ENCODE results near the gene VPS41. TPM values are rescaled to one million over a fixed set of nuclear protein-coding genes. Genes with fewer than 3 reads are reported as not detected.
A peak's percentile ranks its signal among the peaks of the same experiment; 100 is the strongest.
"Not testable (repeated sequence)": the region's sequence is repeated elsewhere in the genome, so short reads cannot be mapped to it uniquely, and the experiment has no call there.

Gene VPS41
- total and polyA plus RNA-seq, 4 donors = 9.2 to 24.1 (median 16.1) TPM

DNA sequence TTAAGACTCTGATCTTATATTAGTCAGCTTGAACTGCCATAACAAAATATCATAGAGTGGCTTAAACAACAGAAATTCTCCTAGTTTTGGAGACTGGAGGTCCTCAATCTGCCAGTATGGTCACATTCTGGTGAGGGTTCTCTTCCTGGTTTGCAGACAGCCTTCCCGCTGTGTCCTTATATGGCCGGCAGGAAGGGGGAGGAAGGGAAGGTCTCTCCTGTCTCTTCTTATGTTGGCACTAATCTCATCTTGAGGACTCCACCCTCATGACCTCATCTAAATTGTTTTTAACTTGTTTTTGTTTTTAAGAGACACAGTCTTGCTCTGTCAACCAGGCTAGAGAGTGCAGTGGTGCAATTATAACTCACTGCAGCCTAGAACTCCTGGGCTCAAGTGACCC lies 53.1 kb downstream of the VPS41 start (continued):
- TF ChIP-seq, protein P1, sequence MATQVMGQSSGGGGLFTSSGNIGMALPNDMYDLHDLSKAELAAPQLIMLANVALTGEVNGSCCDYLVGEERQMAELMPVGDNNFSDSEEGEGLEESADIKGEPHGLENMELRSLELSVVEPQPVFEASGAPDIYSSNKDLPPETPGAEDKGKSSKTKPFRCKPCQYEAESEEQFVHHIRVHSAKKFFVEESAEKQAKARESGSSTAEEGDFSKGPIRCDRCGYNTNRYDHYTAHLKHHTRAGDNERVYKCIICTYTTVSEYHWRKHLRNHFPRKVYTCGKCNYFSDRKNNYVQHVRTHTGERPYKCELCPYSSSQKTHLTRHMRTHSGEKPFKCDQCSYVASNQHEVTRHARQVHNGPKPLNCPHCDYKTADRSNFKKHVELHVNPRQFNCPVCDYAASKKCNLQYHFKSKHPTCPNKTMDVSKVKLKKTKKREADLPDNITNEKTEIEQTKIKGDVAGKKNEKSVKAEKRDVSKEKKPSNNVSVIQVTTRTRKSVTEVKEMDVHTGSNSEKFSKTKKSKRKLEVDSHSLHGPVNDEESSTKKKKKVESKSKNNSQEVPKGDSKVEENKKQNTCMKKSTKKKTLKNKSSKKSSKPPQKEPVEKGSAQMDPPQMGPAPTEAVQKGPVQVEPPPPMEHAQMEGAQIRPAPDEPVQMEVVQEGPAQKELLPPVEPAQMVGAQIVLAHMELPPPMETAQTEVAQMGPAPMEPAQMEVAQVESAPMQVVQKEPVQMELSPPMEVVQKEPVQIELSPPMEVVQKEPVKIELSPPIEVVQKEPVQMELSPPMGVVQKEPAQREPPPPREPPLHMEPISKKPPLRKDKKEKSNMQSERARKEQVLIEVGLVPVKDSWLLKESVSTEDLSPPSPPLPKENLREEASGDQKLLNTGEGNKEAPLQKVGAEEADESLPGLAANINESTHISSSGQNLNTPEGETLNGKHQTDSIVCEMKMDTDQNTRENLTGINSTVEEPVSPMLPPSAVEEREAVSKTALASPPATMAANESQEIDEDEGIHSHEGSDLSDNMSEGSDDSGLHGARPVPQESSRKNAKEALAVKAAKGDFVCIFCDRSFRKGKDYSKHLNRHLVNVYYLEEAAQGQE (IDR thresholded peaks at IDR 0.05) = no peak

DNA sequence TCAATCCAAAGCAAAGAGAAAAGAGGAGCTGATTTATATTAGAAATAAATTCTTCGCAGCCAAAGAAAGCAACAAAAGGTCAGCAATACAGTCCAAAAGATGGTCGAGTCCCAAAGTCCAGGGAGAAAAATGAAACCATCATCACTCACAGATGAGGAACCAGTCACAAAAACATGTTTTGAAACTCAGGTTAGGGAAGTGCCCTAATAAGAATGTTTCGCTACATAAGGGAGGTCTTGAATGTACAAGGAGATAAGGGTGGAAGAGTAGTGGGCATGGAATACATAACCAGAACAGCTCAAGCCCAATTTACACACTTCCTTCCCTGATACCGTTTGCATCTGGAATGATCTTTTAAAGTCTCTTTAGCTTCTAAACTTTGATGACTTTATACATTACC lies 53.6 kb downstream of the VPS41 start:
- DNase-seq (ENCODE audit: low spot score) = no peak
- 67% methylated on average over 4 of the region's 4 CpGs for WGBS
- H3K9ac ChIP-seq (ENCODE audit: low read depth in 1 of 2, low read length in 2 of 2) = no peak overlapping the region
- TF ChIP-seq HNF4A (conservative IDR thresholded peaks at IDR 0.05) (peak; percentile 23), JUND (IDR thresholded peaks at IDR 0.05) (no peak), TAF1 (conservative IDR thresholded peaks at IDR 0.05) (no peak), SP1 (IDR thresholded peaks at IDR 0.05) (no peak)
- no peaks in the 10 kb centered on the region for H3K4me1 ChIP-seq (ENCODE audit: control insufficient read depth in 4 of 4, insufficient read depth in 4 of 4, low read length in 3 of 4)
- H3K27ac ChIP-seq (ENCODE audit: low read depth in 1 of 2, low read length in 2 of 2) = no peak overlapping the region
- no peaks in the 10 kb centered on the region for H3K36me3 ChIP-seq (ENCODE audit: control insufficient read depth in 4 of 4, insufficient read depth in 3 of 4, low read depth in 1 of 4, low read length in 3 of 4)
- H3K9me3 ChIP-seq (ENCODE audit: control insufficient read depth in 4 of 4, low read length in 3 of 4) = no peaks in the 10 kb centered on the region
- no peaks in the 10 kb centered on the region for H3K27me3 ChIP-seq (ENCODE audit: control insufficient read depth in 4 of 4, insufficient read depth in 4 of 4, low read length in 3 of 4)
- no peak overlapping the region for H3K4me3 ChIP-seq (ENCODE audit: low read depth in 1 of 3, low read length in 3 of 3)

DNA sequence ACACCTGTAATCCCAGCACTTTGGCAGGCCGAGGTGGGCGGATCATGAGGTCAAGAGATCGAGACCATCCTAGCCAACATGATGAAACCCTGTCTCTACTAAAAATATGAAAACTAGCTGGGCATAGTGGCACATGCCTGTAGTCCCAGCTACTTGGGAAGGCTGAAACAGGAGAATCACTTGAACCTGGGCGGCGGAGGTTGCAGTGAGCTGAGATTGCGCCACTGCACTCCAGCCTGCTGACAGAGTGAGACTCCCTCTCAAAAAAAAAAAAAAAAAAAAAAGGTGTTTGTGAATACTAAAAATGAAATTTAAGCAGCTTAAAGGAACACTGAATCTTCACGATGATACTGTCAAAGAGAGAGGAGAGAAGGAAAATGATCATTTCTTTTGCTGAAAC lies 54.0 kb downstream of the VPS41 start:
- not testable (repeated sequence) for DNase-seq (ENCODE audit: low spot score); H3K9me3 ChIP-seq (ENCODE audit: control insufficient read depth in 4 of 4, low read length in 3 of 4); H3K4me1 ChIP-seq (ENCODE audit: control insufficient read depth in 4 of 4, insufficient read depth in 4 of 4, low read length in 3 of 4); H3K36me3 ChIP-seq (ENCODE audit: control insufficient read depth in 4 of 4, insufficient read depth in 3 of 4, low read depth in 1 of 4, low read length in 3 of 4); H3K4me3 ChIP-seq (ENCODE audit: low read depth in 1 of 3, low read length in 3 of 3); H3K9ac ChIP-seq (ENCODE audit: low read depth in 1 of 2, low read length in 2 of 2); H3K27me3 ChIP-seq (ENCODE audit: control insufficient read depth in 4 of 4, insufficient read depth in 4 of 4, low read length in 3 of 4); H3K27ac ChIP-seq (ENCODE audit: low read depth in 1 of 2, low read length in 2 of 2)
- 98% methylated on average over 7 of the region's 7 CpGs for WGBS

DNA sequence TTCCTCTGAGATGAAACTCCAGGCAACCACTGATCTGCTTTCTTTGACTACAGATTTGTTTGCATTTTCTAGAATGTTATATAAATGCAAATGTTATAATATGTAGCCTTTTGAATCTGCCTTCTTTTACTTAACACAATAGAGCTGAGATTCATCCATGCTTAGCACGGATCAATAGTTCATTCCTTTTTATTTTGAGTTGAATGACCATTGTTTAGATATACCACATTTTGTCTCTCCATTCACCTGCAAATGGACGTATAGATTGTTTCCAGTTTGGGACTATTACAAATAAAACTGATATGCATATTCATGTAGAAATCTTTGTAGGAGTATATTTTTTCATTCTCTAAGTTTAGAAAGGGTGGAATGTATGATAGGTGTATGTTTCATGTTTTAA lies 57.7 kb downstream of the VPS41 start:
- 88% methylated on average over 2 of the region's 2 CpGs for WGBS
- H3K9ac ChIP-seq (ENCODE audit: low read depth in 1 of 2, low read length in 2 of 2) = no peak overlapping the region
- no peak for TF ChIP-seq SP1 (IDR thresholded peaks at IDR 0.05)
- no peak for TF ChIP-seq EGR1 (IDR thresholded peaks at IDR 0.05; ENCODE audit: low read depth in 2 of 2)
- no peak for TF ChIP-seq HNF4A (conservative IDR thresholded peaks at IDR 0.05)
- TF ChIP-seq, protein P2, sequence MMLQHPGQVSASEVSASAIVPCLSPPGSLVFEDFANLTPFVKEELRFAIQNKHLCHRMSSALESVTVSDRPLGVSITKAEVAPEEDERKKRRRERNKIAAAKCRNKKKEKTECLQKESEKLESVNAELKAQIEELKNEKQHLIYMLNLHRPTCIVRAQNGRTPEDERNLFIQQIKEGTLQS (IDR thresholded peaks at IDR 0.05) = no peak
- TF ChIP-seq RXRA (IDR thresholded peaks at IDR 0.05) = no peak

DNA sequence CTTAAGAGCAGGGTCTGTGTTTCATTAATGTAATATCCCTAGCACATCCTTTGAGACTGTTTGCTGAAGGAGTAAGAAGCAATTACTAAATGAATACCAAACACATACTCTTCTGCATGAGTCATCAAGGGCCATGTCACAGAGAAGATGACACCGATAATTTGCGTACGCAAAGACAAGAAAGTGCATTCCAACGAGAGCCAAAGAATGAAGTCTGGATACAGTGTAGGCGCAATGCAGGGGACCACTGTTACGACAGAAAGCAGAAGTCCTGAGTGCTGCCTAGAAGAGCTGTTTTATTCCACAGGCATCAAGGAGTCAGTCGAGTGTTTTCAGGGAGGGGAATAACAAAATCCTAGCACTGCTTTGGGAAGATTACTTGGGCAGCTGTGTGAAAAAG lies 62.7 kb downstream of the VPS41 start:
- Histone ChIP-seq H3K9ac (ENCODE audit: low read depth in 1 of 2, low read length in 2 of 2) (no peak overlapping the region), H3K27me3 (ENCODE audit: control insufficient read depth in 4 of 4, insufficient read depth in 4 of 4, low read length in 3 of 4) (no peaks in the 10 kb centered on the region), H3K4me1 (ENCODE audit: control insufficient read depth in 4 of 4, insufficient read depth in 4 of 4, low read length in 3 of 4) (no peaks in the 10 kb centered on the region), H3K9me3 (ENCODE audit: control insufficient read depth in 4 of 4, low read length in 3 of 4) (no peaks in the 10 kb centered on the region), H3K36me3 (ENCODE audit: control insufficient read depth in 4 of 4, insufficient read depth in 3 of 4, low read depth in 1 of 4, low read length in 3 of 4) (peaks cover 0 to 3% (median 0%) of the 10 kb centered on the region in 4 donors), H3K27ac (ENCODE audit: low read depth in 1 of 2, low read length in 2 of 2) (no peak overlapping the region), H3K4me3 (ENCODE audit: low read depth in 1 of 3, low read length in 3 of 3) (no peak overlapping the region)
- 85% methylated on average over 7 of the region's 7 CpGs for WGBS
- no peak for DNase-seq (ENCODE audit: low spot score)
- no peak for TF ChIP-seq EGR1 (IDR thresholded peaks at IDR 0.05; ENCODE audit: low read depth in 2 of 2)
- TF ChIP-seq RXRA (IDR thresholded peaks at IDR 0.05) = no peak
- no peak for TF ChIP-seq NR2F2 (IDR thresholded peaks at IDR 0.05)
- no peak for TF ChIP-seq SP1 (IDR thresholded peaks at IDR 0.05)
- TF ChIP-seq HNF4A (conservative IDR thresholded peaks at IDR 0.05) = no peak
- TF ChIP-seq, protein P3, sequence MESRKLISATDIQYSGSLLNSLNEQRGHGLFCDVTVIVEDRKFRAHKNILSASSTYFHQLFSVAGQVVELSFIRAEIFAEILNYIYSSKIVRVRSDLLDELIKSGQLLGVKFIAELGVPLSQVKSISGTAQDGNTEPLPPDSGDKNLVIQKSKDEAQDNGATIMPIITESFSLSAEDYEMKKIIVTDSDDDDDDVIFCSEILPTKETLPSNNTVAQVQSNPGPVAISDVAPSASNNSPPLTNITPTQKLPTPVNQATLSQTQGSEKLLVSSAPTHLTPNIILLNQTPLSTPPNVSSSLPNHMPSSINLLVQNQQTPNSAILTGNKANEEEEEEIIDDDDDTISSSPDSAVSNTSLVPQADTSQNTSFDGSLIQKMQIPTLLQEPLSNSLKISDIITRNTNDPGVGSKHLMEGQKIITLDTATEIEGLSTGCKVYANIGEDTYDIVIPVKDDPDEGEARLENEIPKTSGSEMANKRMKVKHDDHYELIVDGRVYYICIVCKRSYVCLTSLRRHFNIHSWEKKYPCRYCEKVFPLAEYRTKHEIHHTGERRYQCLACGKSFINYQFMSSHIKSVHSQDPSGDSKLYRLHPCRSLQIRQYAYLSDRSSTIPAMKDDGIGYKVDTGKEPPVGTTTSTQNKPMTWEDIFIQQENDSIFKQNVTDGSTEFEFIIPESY (IDR thresholded peaks at IDR 0.05) = no peak
- no peak for TF ChIP-seq YY1 (IDR thresholded peaks at IDR 0.05)
- TF ChIP-seq FOXA1 (IDR thresholded peaks at IDR 0.05) = no peak
- TF ChIP-seq, protein P1 (IDR thresholded peaks at IDR 0.05) = no peak
- no peak for TF ChIP-seq FOXA2 (IDR thresholded peaks at IDR 0.05)

More for the DNA sequence above, 57.7 kb downstream of the VPS41 start:
- DNase-seq (ENCODE audit: low spot score) = no peak
- H3K36me3 ChIP-seq (ENCODE audit: control insufficient read depth in 4 of 4, insufficient read depth in 3 of 4, low read depth in 1 of 4, low read length in 3 of 4) = peaks cover 0 to 3% (median 0%) of the 10 kb centered on the region in 4 donors
- no peak overlapping the region for H3K27ac ChIP-seq (ENCODE audit: low read depth in 1 of 2, low read length in 2 of 2)
- H3K9me3 ChIP-seq (ENCODE audit: control insufficient read depth in 4 of 4, low read length in 3 of 4) = no peaks in the 10 kb centered on the region
- no peak overlapping the region for H3K4me3 ChIP-seq (ENCODE audit: low read depth in 1 of 3, low read length in 3 of 3)
- no peaks in the 10 kb centered on the region for H3K27me3 ChIP-seq (ENCODE audit: control insufficient read depth in 4 of 4, insufficient read depth in 4 of 4, low read length in 3 of 4)
- H3K4me1 ChIP-seq (ENCODE audit: control insufficient read depth in 4 of 4, insufficient read depth in 4 of 4, low read length in 3 of 4) = no peaks in the 10 kb centered on the region

Data from liver (tissue), 9 donors.